Endodermal cell (in vitro differentiated cells): ENCODE results near the gene UBE2QL1. TPM values are rescaled to one million over a fixed set of nuclear protein-coding genes. Genes with fewer than 3 reads are reported as not detected.

Experiments
- DNase-seq: peaks from one replicate; pipeline ENCODE4 v3.0.0-alpha.2; 2017
- H3K27ac ChIP-seq: 2 replicates; pipeline ENCODE4 v1.5.1; 2013; ENCODE audit warnings: mild to moderate bottlenecking, low read depth, low read length, moderate library complexity
- H3K27me3 ChIP-seq: 2 replicates; pipeline ENCODE4 v1.6.1; 2013; ENCODE audit warnings: mild to moderate bottlenecking, low read length, moderate library complexity; ENCODE audit not compliant: insufficient read depth, control insufficient read depth, poor library complexity, severe bottlenecking
- H3K36me3 ChIP-seq: 2 replicates; pipeline ENCODE4 v1.7.0; 2013; ENCODE audit warnings: mild to moderate bottlenecking, low read length, moderate library complexity; ENCODE audit not compliant: control insufficient read depth, insufficient read depth
- H3K4me1 ChIP-seq: one replicate; pipeline ENCODE4 v1.7.0; 2013; ENCODE audit warnings: low read length; ENCODE audit not compliant: control insufficient read depth, insufficient read depth
- H3K4me3 ChIP-seq: 2 replicates; pipeline ENCODE4 v1.5.1; 2013; ENCODE audit warnings: mild to moderate bottlenecking, low read length, moderate library complexity
- H3K9ac ChIP-seq: 2 replicates; pipeline ENCODE4 v1.6.1; 2013; ENCODE audit warnings: mild to moderate bottlenecking, low read length, moderate library complexity; ENCODE audit not compliant: poor library complexity, severe bottlenecking; ENCODE audit errors: extremely low read depth
- H3K9me3 ChIP-seq: 2 replicates; pipeline ENCODE4 v1.6.1; 2013; ENCODE audit warnings: mild to moderate bottlenecking, low read length, moderate library complexity; ENCODE audit not compliant: control insufficient read depth
- H3K27ac Mint-ChIP-seq: 2 replicates; pipeline ENCODE4 v1.8.0; 2020; ENCODE audit warnings: mixed read lengths
- H3K27me3 Mint-ChIP-seq: 2 replicates; pipeline ENCODE4 v1.8.0; 2021; ENCODE audit warnings: mild to moderate bottlenecking, mixed read lengths; ENCODE audit not compliant: insufficient read depth
- H3K36me3 Mint-ChIP-seq: 2 replicates; pipeline ENCODE4 v1.8.0; 2020; ENCODE audit warnings: low read depth, mixed read lengths
- H3K4me1 Mint-ChIP-seq: 2 replicates; pipeline ENCODE4 v1.8.0; 2020; ENCODE audit warnings: mixed read lengths
- H3K4me3 Mint-ChIP-seq: 2 replicates; pipeline ENCODE4 v1.8.0; 2020; ENCODE audit warnings: mild to moderate bottlenecking, moderate library complexity, mixed read lengths
- H3K9me3 Mint-ChIP-seq: 2 replicates; pipeline ENCODE4 v1.8.0; 2020; ENCODE audit warnings: mild to moderate bottlenecking, mixed read lengths
- CTCF ChIP-seq: fragments of 200-600 bp; sonication (generic); conservative IDR thresholded peaks from 2 replicates; pipeline ENCODE4 v1.5.0; 2021; ENCODE audit warnings: antibody characterized with exemption, mild to moderate bottlenecking
- WGBS, 2 experiments: methylation state at CpG; one replicate each; pipeline versions ENCODE4 v1.1.5 to v1.1.7; 2013; ENCODE audit warnings: missing lambda C conversion rate in 2 of 2, mixed read lengths in 1 of 2; ENCODE audit not compliant: insufficient coverage in 1 of 2, insufficient read length in 1 of 2; 5-methylcytosine and 5-hydroxymethylcytosine counted together
- total RNA-seq, 2 donors: library from RNA; stranded (reverse); fragmentation: NEBNext Ultra II Directional in 1 of 2; extraction: Animal tissue kit (Norgen Biotek cat#: 25700) in 1 of 2; gene quantifications; 2 replicates in 1 of 2; 3 replicates in 1 of 2; pipeline ENCODE4 v1.2.1, GENCODE V29; 2021

The UBE2QL1 gene
- total RNA-seq, 2 donors from 2014 or later = 0.11 TPM; not detected in 1

- no peak for TF ChIP-seq CTCF
- Mint-ChIP-seq H3K27ac (no peak overlapping the region), H3K36me3 (no peaks in the 10 kb centered on the region), H3K4me1 (peaks cover 4% of the 10 kb centered on the region), H3K9me3 (no peaks in the 10 kb centered on the region), H3K27me3 (peaks cover 26% of the 10 kb centered on the region), H3K4me3 (no peak overlapping the region)
- no peaks in the 10 kb centered on the region for H3K36me3 ChIP-seq
- peaks cover 17% of the 10 kb centered on the region for H3K27me3 ChIP-seq
- DNase-seq = no peak
- H3K27ac ChIP-seq = no peak overlapping the region
- no peaks in the 10 kb centered on the region for H3K4me1 ChIP-seq
- H3K4me3 ChIP-seq = no peak overlapping the region
- H3K9me3 ChIP-seq = no peaks in the 10 kb centered on the region
- WGBS, 2 experiments = 86 to 89% methylated on average over 4 to 6 of the region's 6 CpGs
- no peak overlapping the region for H3K9ac ChIP-seq
Observed at GRCh38 chr5:6517510-6517909, 68.9 kb downstream of the UBE2QL1 start.

- Histone ChIP-seq H3K27me3 (peaks cover 17% of the 10 kb centered on the region), H3K36me3 (no peaks in the 10 kb centered on the region), H3K4me3 (no peak overlapping the region), H3K4me1 (no peaks in the 10 kb centered on the region), H3K27ac (no peak overlapping the region), H3K9ac (no peak overlapping the region), H3K9me3 (no peaks in the 10 kb centered on the region)
- no peak for TF ChIP-seq CTCF
- Mint-ChIP-seq H3K27me3 (peaks cover 27% of the 10 kb centered on the region), H3K27ac (no peak overlapping the region), H3K4me1 (peaks cover 4% of the 10 kb centered on the region), H3K9me3 (no peaks in the 10 kb centered on the region), H3K36me3 (no peaks in the 10 kb centered on the region), H3K4me3 (no peak overlapping the region)
- DNase-seq = no peak
- WGBS, 2 experiments = 75 to 83% methylated on average over 7 to 9 of the region's 9 CpGs
Observed at GRCh38 chr5:6518298-6519057, 69.8 kb downstream of the UBE2QL1 start.

- no peak for DNase-seq
- H3K36me3 ChIP-seq = no peaks in the 10 kb centered on the region
- Mint-ChIP-seq H3K36me3 (no peaks in the 10 kb centered on the region), H3K4me1 (peaks cover 4% of the 10 kb centered on the region), H3K27me3 (peaks cover 29% of the 10 kb centered on the region), H3K4me3 (no peak overlapping the region), H3K27ac (no peak overlapping the region), H3K9me3 (no peaks in the 10 kb centered on the region)
- peaks cover 17% of the 10 kb centered on the region for H3K27me3 ChIP-seq
- no peak for TF ChIP-seq CTCF
- H3K9ac ChIP-seq = no peak overlapping the region
- no peak overlapping the region for H3K4me3 ChIP-seq
- H3K9me3 ChIP-seq = no peaks in the 10 kb centered on the region
- 87 to 88% methylated on average over 3 to 5 of the region's 5 CpGs for WGBS, 2 experiments
- no peak overlapping the region for H3K27ac ChIP-seq
- no peaks in the 10 kb centered on the region for H3K4me1 ChIP-seq
Observed at GRCh38 chr5:6520201-6520600, 71.5 kb downstream of the UBE2QL1 start.
